CD4-positive, alpha-beta T cell treated with Interleukin-4 for 1 hour (primary cell): ENCODE measurements around the gene ZNFX1.
"Not testable (repeated sequence)": the region's sequence is repeated elsewhere in the genome, so short reads cannot be mapped to it uniquely, and the experiment has no call there.

Source experiments
- DNase-seq, 2 donors: peaks; one replicate each; pipeline ENCODE4 v3.0.0-alpha.2; 2020 to 2022

Gene ZNFX1

DNA sequence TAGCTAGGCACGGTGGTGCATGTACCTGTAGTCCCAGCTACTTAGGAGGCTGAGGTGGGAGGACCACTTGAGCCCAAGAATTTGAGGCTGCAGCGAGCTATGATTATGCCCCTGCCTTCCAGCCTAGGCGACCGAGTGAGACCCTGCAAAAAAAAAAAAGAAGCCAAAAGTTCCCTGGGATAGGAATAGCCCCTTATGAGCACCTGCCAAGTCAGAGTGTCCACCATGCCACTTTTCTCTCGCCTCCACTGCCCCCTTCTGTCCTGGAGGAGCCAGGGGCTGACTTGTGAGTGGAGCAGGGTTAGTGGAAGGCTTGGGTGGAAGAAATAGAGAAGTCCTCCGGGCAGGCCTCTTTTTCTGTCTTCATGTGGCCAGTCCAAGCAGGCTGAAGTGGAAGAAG lies 70.8 kb downstream of the ZNFX1 start:
- DNase-seq, result no peak

DNA sequence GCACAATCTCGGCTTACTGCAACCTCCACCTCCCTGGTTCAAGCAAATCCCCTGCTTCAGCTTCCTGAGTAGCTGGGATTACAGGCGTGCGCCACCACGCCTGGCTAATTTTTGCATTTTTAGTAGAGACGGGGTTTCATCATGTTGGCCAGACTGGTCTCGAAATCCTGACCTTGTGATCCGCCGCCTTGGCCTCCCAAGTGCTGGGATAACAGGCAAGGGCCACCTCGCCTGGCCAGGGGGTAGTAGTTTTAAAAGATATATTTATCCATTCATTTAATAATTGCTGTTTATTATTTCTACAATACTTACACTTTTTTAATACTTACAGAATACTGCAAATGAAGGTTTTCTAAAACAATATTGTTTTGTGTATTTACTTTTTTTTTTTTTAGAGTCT lies 74.1 kb downstream of the ZNFX1 start:
- DNase-seq, result no peak

DNA sequence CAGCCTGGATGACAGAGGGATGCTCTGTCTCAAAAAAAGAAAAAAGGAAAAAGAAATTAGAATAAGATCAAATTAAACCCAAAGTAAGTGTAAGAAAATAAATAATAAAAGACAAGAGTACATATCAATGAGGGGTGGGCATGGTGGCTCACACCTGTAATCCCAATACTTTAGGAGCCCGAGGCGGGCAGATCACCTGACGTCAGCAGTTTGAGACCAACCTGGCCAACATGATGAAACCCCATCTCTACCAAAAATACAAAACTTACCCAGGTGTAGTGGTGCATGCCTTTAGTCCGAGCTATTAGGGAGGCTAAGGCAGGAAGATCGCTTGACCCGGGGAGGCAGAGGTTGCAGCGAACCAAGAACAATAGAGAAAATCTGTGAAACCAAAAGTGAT lies 74.8 kb downstream of the ZNFX1 start:
- DNase-seq, result no peak

DNA sequence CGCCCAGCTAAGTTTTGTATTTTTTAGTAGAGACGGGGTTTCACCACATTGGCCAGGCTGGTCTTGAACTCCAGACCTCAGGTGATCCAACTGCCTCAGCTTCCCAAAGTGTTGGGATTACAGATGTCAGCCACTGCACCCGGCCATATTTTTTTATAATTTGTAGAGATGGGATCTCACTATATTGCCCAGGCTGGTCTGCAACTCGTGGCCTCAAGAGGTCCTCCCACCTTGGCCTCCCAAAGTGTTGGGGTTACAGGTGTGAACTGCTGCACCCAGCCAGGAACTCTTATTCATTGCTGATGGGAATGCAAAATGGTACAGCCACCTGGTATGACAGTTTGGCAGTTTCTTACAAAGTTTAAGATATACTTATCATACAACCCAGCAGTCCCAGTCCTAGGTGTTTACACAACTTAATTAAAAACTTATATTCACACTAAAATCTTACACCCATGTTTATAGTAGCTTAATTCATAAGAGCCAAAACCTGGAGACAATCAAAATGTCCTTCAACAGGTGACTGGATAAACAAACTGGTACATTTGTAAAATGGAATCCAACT lies 78.0 kb downstream of the ZNFX1 start:
- no peak for DNase-seq

DNA sequence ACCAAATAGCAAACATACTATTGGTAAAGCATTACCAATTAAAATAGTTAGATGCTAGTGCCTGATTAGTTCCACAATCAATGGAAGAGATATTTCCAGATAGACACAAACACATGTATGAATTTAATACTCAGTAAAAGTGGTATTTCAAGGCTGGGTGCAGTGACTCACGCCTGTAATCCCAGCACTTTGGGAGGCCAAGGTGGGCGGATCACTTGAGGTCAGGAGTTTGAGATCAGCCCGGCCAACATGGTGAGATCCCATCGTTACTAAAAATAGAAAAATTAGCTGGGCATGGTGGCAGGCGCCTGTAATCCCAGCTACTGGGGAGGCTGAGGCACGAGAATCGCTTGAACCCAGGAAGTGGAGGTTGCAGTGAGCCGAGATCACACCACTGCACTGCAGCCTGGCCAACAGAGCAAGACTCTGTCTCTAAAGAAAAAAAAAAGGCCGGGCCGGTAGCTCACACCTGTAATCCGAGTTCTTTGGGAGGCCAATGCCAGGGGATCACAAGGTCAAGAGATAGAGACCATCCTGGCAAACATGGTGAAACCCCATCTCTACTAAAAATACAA lies 84.8 kb downstream of the ZNFX1 start:
- DNase-seq, result not testable (repeated sequence)
